IPS DF 6.9 (cell line): Measurements from ENCODE around the gene FBL.

Source experiments
- DNase-seq: peaks from one replicate; pipeline ENCODE4 v3.0.0-alpha.2; 2013; ENCODE audit warnings: low read depth, low spot score
- H3K27ac ChIP-seq: one replicate; pipeline ENCODE4 v1.5.1; 2013; ENCODE audit warnings: low read length, control low read depth
- H3K27me3 ChIP-seq: 2 replicates; pipeline ENCODE4 v1.6.1; 2013; ENCODE audit warnings: mild to moderate bottlenecking, low read length; ENCODE audit not compliant: control insufficient read depth, insufficient read depth
- H3K36me3 ChIP-seq: 2 replicates; pipeline ENCODE4 v1.6.1; 2013; ENCODE audit warnings: low read length; ENCODE audit not compliant: control insufficient read depth, insufficient read depth
- H3K4me1 ChIP-seq: 2 replicates; pipeline ENCODE4 v1.6.1; 2013; ENCODE audit warnings: low read length; ENCODE audit not compliant: control insufficient read depth, insufficient read depth
- H3K4me3 ChIP-seq: 2 replicates; pipeline ENCODE4 v1.5.1; 2013; ENCODE audit warnings: mild to moderate bottlenecking, low read length
- H3K9me3 ChIP-seq: 2 replicates; pipeline ENCODE4 v1.6.1; 2013; ENCODE audit warnings: low read length, inconsistent platforms; ENCODE audit not compliant: control insufficient read depth, insufficient read depth
- WGBS: extraction: QIAGEN DNeasy Blood & Tissue Kit; methylation state at CpG from one replicate; pipeline ENCODE4 v1.1.7; 2013; ENCODE audit warnings: mixed read lengths, missing lambda C conversion rate; ENCODE audit not compliant: insufficient read length, insufficient coverage; 5-methylcytosine and 5-hydroxymethylcytosine counted together

The FBL gene

GRCh38 chr19:39842693-39843435, 3.3 kb downstream of the FBL start:
- H3K4me1 ChIP-seq, result peaks cover 3% of the 10 kb centered on the region
- no peak overlapping the region for H3K27ac ChIP-seq
- H3K4me3 ChIP-seq, result no peak overlapping the region
- H3K9me3 ChIP-seq, result no peaks in the 10 kb centered on the region
- H3K36me3 ChIP-seq, result peaks cover 19% of the 10 kb centered on the region; the same call in 1 of the 2 replicates
- H3K27me3 ChIP-seq, result no peaks in the 10 kb centered on the region
- no peak for DNase-seq
- WGBS, result no CpG with 5 or more reads among the region's 7 CpGs

- no CpG with 5 or more reads among the region's 4 CpGs for WGBS
- Histone ChIP-seq H3K4me3 (no peak overlapping the region), H3K36me3 (peaks cover 32% of the 10 kb centered on the region), H3K27ac (no peak overlapping the region), H3K4me1 (no peaks in the 10 kb centered on the region; the same call in 1 of the 2 replicates), H3K9me3 (no peaks in the 10 kb centered on the region), H3K27me3 (no peaks in the 10 kb centered on the region)
- no peak for DNase-seq
Observed at GRCh38 chr19:39841041-39841440, 5.1 kb downstream of the FBL start.

- H3K27ac ChIP-seq, result no peak overlapping the region
- peaks cover 32% of the 10 kb centered on the region for H3K36me3 ChIP-seq
- WGBS, result no CpG with 5 or more reads among the region's 17 CpGs
- H3K27me3 ChIP-seq, result no peaks in the 10 kb centered on the region
- no peaks in the 10 kb centered on the region; the same call in 1 of the 2 replicates for H3K4me1 ChIP-seq
- no peak for DNase-seq
- H3K4me3 ChIP-seq, result no peak overlapping the region
- no peaks in the 10 kb centered on the region for H3K9me3 ChIP-seq
Observed at GRCh38 chr19:39840492-39840891, 5.7 kb downstream of the FBL start.

GRCh38 chr19:39839678-39840327, 6.4 kb downstream of the FBL start:
- no peak for DNase-seq
- Histone ChIP-seq H3K27me3 (no peaks in the 10 kb centered on the region), H3K4me1 (no peaks in the 10 kb centered on the region; the same call in 1 of the 2 replicates), H3K4me3 (no peak overlapping the region), H3K9me3 (no peaks in the 10 kb centered on the region), H3K36me3 (peaks cover 32% of the 10 kb centered on the region), H3K27ac (no peak overlapping the region)
- no CpG with 5 or more reads among the region's 13 CpGs for WGBS

- peaks cover 35% of the 10 kb centered on the region for H3K36me3 ChIP-seq
- no peak for DNase-seq
- no peak overlapping the region for H3K27ac ChIP-seq
- WGBS, result no CpG with 5 or more reads among the region's 4 CpGs
- no peaks in the 10 kb centered on the region for H3K9me3 ChIP-seq
- no peaks in the 10 kb centered on the region; the same call in 1 of the 2 replicates for H3K4me1 ChIP-seq
- H3K27me3 ChIP-seq, result no peaks in the 10 kb centered on the region
- no peak overlapping the region for H3K4me3 ChIP-seq
Observed at GRCh38 chr19:39838569-39838968, 7.6 kb downstream of the FBL start.

- no CpG with 5 or more reads among the region's 3 CpGs for WGBS
- H3K36me3 ChIP-seq, result peaks cover 35% of the 10 kb centered on the region
- H3K4me1 ChIP-seq, result no peaks in the 10 kb centered on the region; the same call in 1 of the 2 replicates
Observed at GRCh38 chr19:39837978-39838377, 8.2 kb downstream of the FBL start.

GRCh38 chr19:39834287-39834841, 11.8 kb downstream of the FBL start:
- no CpG with 5 or more reads among the region's 19 CpGs for WGBS
- Histone ChIP-seq H3K4me3 (no peak overlapping the region; the same call in 1 of the 2 replicates), H3K27me3 (no peaks in the 10 kb centered on the region), H3K27ac (no peak overlapping the region), H3K9me3 (no peaks in the 10 kb centered on the region), H3K36me3 (peaks cover 37% of the 10 kb centered on the region), H3K4me1 (no peaks in the 10 kb centered on the region)
- no peak for DNase-seq

More at GRCh38 chr19:39837978-39838377, 8.2 kb downstream of the FBL start:
- DNase-seq, result no peak
- Histone ChIP-seq H3K27me3 (no peaks in the 10 kb centered on the region), H3K4me3 (no peak overlapping the region), H3K27ac (no peak overlapping the region), H3K9me3 (no peaks in the 10 kb centered on the region)

GRCh38 chr19:39833464-39834286, 12.5 kb downstream of the FBL start, which contains the start of gene DYRK1B:
Gene DYRK1B (minus strand): TSS chr19:39834162. CDS start chr19:39831867, 2,295 bp downstream.
- Histone ChIP-seq H3K36me3 (peaks cover 30% of the 10 kb centered on the region), H3K9me3 (no peaks in the 10 kb centered on the region), H3K27me3 (no peaks in the 10 kb centered on the region), H3K4me3 (peak within 1 kb of the TSS; percentile 95), H3K27ac (no peak within 1 kb of the TSS), H3K4me1 (no peaks in the 10 kb centered on the region)
- no CpG with 5 or more reads among the region's 59 CpGs for WGBS
- peak; percentile 90 for DNase-seq

GRCh38 chr19:39833160-39833463, 13.1 kb downstream of the FBL start:
- H3K27me3 ChIP-seq, result no peaks in the 10 kb centered on the region
- H3K4me1 ChIP-seq, result no peaks in the 10 kb centered on the region
- peaks cover 31% of the 10 kb centered on the region for H3K36me3 ChIP-seq
- no CpG with 5 or more reads among the region's 24 CpGs for WGBS
- DNase-seq, result no peak
- no peak overlapping the region for H3K27ac ChIP-seq
- H3K4me3 ChIP-seq, result peak overlapping the region; percentile 95
- no peaks in the 10 kb centered on the region for H3K9me3 ChIP-seq
